ENCODE data around the gene SBF1.

Gene SBF1

DNA sequence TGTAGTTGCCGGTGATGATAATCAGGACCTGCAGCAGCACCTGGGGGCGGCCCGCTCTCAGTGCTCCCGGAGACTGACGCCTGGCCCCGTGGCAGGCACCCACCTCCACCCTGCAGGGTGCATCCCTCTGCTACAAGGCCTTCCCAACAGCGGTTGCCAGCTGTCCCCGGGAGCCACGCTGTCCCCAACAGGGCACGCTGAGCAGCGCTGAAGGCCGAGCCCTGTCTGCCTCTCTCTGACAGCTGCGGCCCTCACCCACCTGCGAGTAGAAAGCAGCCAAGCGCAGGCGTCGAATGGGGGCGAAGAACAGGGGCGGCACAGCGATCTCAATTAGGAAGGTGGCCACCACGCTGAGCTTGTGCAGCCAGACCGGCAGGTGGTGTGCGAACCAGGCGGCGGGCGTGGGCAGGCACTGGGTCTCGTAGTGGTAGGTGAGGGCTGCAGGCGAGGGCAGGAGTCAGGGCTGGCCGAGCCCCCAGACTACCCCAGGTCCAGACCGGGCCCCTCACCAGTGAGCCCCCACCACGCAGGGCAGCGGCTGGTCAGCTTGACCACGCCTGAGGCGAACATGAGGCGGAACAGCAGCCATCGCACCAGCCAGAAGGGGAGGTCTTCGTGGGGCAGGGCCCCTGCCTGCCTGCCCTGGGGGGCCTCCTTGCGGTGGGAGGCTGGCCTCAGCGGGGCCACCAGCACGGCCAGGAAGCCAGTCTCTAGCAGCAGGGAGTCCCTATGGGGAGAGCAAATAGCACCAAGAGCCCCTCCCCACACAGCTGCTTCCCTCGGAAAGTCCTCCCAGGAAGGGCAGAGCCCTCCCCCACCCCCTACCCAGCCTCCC is 31.2 kb upstream of the SBF1 start:
- no peak for DNase-seq

DNA sequence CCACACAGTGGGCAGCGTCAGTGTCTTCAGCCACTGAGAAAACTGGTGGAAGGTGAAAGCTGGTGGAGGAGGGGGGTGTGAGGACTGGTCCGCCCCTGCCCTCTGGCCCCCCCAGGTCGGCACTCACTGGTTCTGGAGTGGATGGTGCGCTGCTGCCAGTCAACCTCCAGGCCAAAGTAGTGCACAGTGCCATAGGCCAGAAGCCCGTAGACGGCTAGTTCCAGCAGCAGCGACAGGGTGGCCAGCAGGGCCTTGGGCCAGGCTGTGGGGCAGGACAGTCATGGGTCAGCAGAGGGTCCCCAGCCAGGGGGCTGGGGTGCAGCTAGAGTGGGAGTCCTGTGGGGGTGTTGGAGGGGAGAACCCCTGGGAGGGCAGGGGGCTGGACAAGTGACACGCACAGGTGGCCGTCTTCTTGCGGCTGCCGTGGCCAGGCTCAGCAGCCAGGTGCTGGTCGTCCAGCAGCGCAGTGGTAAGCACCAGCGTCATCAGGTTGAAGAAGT is 30.5 kb upstream of the SBF1 start:
- no peak for DNase-seq

DNA sequence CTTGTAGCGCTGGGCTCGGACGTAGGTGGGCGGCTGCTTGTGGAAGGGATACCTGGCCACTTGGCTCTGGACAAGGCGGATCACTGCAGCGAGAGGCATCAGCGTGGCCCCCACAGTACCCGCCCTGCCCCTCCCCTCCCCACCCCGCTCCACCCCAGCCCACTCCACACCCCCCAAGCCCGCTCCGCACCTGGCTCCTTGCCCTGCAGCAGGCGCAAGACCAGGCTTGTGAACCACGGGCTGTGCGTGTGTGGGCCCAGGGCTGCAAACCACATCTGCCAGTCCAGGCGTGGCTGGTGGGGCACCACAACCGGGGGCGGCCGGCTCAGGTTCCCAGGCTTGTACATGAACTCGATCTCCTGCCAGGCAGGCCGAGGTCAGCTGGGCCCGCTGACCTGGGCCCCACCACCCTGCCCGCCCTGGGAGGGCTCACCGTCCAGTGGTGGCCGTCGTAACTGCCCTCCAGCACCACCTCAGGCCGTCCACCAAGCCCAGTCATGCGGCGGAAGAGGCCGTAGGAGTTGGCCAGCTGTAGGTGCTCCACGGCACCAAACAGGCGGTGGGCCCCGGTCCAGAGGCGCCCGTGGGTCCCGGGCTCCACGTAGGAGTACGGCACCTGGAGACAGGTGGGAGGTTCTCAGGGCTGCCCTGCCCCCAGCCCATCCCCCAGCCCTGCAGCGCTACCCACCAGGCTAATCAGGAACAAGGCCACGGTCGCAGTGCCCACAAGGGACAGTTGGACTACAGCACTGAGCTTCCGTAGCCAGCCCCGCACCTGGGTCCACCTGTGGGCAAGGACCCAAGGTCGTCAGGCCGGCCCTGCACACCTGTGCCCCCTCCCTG is 29.8 kb upstream of the SBF1 start:
- DNase-seq, result no peak

DNA sequence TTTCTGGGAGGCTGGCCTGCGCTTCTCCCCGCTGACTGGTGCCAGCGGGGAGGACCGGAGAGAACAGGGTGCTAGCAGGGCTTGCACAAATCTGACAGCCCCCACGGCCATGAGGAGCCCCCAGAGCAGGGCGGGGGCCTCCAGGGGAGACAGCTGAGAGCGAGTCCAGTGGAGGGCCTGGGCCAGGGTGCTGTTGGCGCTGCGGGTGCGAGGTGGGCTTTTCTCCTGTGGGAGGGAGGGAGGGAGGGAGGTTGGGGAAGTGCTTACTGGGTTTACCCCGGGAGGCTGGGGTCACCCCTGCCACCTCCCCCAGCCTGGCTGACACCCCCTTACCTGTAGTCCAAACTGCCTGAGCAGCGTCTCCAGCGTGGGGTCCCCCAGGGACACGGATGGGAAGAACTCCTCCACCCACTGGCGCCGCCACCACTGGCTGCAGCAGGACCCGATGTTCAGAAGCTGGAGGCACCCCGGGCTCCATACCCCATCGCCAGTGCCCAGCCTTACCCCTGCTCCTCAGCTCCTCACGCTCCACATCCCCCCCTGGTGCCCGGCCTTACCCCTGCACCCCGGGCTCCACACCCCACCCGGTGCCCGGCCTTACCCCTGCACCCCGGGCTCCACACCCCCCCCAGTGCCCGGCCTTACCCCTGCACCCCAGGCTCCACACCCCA is 28.8 kb upstream of the SBF1 start:
- peak; percentile 56 for DNase-seq

DNA sequence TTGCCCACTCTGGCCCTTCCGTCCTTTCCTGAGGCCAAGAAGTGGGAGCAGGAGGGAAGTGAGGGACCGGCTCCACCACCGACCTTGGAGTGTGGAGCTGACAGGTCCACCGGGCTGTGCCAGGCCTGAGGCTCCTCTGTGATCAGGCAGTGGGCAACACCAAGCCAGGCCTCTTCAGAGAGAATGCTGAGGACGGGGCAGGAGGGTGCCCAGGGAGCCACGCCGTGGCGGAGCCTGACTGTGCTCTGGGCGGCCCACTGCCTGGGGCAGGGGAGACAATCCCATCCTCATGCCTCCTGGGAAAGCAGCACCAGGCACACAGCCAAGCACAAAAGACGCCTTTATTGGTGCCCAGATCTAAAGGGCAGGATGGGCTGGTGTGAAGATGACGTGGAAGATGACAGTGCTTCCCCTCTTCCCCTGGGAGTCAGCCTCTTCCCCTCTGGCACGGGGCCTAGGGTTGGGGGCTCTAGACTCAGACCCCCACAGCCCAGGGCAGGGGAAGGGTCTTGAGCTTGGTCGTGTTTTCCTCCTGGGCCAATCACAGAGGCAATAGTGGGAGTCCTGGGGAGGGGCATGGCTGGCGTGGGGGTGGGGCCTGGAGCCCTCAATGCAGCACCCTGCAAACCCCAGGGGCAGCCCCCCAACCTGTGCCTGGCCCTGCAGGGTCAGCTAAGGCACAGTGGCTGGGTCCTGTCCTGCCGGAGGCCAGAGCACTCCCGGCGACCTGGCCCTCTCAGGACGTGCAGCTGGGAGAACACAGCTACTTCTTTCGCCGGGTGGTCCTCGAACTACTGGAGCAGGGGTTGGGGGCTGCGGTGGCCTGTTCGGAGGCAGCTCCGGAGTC is 28.0 kb upstream of the SBF1 start:
- DNase-seq, result no peak

DNA sequence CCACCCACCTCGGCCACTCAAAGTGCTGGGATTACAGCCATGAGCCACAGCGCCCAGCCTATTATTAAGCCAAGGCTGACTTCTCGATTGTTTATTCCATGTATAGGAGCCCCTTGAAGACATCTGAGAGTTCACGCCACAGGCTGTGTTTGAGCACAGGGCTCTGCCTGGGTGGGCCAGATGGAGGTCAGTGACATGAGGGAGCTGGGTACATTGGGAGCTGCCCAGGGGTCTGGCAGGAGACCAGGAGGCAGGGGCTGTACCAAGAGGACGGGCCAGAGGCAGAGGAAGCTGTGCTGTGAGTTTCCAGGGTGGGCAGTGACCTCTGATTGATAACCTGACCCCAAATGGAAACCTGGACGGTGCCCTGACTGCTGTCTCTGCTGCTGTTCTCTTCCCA is 27.3 kb upstream of the SBF1 start:
- DNase-seq, result no peak

DNA sequence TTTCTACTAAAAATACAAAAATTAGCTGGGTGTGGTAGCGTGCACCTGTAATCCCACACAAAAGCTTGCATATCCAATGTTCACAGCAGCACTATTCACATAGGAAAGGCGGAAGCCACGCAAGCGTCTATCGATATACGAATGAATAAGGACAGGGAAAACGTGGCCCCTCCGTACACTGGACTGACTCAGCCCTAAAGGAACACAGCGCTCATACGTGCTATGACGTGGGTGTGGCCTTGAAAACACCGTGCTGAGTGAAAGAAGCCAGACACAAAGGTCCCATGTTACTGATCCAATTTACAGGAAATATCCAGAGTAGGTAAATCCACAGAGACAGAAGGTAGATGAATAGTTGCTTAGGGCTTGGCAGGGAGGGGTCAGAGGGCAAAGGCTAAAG is 25.6 kb upstream of the SBF1 start:
- DNase-seq, result no peak

DNA sequence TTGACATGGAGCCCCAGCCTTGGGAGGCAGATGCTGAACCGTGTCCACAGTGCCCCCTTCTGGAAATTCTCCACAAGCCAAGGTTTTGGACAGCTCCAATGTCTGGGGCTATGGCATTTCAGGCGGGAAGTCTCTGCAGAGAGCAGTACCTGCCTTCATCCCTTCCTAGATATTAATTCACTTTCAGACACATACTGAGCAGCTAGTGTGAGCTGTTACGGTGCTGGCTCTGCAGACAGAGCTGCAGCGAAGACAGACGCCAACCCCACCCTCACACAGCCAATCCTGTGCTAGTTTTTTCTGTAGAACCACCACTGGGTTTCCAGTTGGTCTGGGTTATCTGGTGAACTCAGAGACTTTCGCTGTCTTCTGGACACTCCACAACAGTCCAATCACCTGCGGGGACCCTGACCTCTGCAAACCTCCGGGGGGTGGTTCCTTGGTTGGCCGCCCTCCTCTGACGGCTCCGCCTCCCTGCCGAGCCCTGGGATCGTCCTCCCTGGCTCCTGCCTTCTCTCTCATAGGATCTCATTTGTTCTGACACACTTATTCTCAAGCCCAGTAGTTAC is 23.6 kb upstream of the SBF1 start:
- peak; percentile 80 for DNase-seq

DNA sequence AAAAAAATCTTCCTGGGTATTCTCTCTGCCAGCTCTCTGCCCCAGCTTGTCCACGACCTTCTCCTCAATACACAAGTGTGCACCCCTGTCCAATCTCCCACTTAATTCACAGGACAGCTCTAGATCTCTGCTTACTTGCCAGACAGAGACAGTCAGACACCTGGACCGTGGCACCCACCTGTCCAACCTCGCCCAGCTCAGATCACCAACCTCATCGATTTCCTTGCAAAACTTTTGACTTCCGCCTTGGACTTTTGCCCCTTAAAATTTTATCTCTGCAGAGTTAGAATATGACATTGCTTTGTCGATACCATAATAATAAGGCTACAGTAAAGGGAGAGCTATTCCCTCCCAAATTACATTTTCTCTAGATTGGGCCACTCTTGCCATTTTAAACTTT is 22.3 kb upstream of the SBF1 start:
- no peak for DNase-seq

DNA sequence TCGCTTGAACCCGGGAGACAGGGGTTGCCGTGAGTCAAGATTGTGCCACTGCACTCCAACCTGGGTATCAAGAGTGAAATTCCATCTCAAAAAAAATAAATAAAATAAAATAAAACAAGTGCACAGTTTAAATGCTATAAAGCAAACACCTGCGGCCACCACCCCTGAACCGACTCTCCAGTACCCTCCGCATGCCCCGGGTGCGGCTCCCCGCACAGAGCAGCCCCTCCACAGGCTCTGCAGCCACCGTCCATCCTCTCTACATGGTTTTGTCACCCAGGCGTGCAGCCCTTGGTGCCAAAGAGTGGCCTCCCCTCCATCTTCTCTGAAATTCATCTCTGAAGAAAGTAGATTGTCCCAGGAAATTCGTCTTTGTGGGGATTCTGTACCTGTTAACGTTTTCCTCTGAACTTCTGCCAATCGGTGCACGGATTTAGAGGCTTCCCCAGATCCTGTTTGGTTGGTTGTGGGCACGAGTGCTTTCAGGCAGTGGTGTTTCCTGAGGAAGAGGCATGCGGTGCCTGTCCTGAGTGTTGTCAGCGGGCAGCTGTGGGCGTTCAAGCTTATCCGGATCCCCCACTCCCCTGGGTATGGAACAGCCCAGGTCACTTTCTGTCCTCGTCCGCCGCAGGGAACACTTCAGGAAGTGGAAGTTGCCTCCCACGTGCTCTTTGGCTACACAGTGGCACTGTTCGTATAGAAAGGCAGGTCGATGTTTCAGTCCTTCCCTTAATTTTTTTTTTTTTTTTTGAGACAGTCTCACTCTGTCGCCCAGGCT is 15.9 kb upstream of the SBF1 start:
- no peak for DNase-seq

DNA sequence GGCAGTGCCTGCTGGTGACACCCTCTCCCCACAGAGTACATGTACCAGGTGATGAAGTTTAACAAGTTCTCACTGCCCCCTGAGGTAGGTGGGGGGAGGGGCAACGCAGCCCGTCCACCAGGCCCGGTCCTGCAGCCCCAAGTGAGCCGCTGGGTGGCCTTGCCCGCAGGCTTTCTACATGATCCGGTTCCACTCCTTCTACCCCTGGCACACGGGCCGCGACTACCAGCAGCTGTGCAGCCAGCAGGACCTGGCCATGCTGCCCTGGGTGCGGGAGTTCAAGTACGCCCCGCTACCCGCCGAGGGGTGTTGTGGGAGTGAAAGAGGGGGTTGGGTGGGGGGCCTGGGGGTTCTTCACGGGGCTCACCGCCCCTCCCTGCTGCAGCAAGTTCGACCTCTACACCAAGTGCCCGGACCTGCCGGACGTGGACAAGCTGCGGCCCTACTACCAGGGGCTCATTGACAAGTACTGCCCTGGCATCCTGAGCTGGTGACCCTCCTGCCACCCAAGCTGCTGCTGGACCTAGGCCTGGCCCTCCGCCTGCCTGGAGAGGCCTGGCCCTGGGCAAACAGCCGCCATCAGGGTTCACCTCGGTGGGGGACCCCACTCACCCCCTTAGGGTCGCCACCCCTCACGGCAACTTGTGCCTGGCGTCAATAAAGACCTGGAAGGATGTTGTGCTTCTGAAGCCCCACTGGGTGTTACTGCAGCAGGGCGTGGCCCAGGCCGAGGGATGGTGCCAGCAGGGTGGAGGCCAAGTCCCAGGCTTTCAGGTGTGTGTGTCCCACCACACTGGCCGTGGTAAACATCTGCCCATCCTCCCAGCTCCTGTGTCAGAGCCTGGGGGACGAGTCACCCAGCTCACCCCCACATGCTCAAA is 14.8 kb upstream of the SBF1 start:
- DNase-seq, result no peak

DNA sequence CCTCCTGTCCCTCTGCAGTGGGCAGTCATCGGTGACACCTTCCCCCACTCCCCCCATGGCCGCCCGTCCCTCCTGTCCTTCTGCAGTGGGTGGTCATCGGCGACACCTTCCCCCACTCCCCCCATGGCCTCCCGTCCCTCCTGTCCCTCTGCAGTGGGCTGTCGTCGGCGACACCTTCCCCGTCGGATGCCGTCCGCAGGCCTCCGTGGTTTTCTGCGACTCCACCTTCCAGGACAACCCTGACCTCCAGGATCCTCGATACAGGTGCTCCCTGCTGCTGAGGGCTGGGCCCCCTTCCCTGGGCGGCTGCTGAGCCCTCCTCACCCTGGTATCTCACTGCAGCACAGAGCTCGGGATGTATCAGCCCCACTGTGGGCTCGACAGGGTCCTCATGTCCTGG is 14.1 kb upstream of the SBF1 start:
- no peak for DNase-seq

DNA sequence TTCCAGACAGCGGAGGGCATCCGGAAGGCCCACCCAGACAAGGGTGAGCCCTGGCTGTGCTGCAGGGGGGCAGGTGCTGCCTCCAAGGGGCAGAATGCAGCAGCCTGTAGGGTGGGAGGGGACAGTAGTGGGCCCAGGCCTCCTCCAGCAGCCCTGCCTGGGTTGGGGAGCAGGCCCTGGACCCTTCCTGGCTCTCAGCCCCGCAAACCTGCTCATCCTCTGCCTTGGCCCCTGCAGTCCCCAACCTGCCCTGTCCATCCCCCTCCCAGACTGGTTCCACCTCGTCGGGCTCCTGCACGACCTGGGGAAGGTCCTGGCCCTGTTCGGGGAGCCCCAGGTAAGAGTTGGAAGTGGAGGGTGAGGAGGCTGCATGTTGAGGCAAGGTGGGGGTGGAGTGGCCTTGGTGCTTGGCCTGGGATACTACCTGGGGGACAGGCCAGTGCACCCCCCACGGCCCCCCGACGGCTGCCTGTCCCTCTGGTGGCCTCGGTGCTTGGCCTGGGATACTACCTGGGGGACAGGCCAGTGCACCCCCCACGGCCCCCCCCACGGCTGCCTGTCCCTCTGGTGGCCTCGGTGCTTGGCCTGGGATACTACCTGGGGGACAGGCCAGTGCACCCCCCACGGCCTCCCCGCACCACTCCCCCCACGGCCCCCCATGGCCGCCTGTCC is 13.3 kb upstream of the SBF1 start:
- DNase-seq, result no peak

DNA sequence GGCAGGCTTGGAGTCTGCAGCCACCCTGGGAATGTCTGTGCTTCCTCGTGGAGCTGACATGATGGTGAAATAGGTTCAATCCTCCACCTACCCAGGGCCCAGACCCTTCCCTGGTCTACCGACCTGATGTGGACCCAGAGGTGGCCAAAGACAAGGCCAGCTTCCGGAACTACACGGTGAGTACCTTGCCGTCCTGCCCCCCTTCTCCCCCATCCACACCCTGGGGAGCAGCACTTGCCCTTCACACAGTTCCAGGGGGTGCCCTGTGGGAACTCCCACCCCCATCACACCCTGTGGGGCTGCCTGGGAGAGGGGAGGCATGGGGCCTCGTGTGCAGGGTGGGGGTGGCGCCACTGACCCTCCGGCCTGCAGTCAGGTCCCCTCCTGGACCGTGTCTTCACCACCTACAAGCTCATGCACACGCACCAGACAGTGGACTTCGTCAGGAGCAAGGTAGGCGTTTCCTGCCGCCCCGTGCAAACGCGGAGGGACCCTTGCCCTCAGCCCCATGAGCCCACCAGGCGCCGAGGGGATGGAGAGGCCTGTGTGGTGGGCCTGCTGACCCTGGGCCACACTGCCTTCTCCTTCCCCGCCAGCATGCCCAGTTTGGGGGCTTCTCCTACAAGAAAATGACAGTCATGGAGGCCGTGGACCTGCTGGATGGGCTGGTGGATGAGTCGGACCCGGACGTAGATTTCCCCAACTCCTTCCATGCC is 12.6 kb upstream of the SBF1 start:
- DNase-seq, result no peak

DNA sequence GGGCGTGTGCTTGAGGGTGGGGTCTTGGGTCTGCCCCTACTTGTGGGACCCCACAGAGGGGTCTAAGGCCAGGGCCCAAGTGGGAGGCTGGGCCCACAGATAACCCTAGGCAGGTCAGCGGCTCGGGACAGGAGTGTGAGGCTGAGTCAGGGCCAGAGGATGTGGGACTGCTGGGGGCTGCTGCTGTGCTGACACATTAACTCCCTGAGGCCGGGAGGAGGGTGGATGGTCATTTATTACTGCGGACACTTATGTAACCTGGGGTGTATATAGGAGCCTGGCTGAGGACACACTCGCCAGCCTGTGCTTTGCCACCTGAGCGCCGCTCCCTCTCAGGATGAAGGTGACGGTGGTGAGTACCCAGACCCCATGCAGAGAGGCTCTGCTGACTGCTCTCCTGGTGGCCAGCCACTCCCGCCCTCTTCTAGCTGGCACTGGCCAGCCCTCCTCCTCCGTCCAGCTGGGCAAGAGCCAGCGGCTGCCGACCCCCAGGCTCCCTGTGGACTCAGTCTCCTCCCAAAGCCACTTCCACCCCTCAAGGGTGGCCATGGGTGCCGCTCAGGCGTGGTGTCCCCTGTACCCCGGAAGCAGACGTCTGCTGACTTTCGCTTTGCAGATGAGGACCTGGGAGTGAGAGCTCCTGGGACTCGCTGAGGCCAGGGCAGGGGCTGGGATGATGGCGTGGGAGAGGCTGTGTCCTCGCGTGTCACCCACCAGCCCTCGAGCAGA is 11.9 kb upstream of the SBF1 start, which contains the start of gene MIOX:
Gene MIOX (plus strand): TSS at position 299 of the 729 bp plus-strand sequence. CDS start 39 bp downstream, at position 338.
- no peak for DNase-seq

DNA sequence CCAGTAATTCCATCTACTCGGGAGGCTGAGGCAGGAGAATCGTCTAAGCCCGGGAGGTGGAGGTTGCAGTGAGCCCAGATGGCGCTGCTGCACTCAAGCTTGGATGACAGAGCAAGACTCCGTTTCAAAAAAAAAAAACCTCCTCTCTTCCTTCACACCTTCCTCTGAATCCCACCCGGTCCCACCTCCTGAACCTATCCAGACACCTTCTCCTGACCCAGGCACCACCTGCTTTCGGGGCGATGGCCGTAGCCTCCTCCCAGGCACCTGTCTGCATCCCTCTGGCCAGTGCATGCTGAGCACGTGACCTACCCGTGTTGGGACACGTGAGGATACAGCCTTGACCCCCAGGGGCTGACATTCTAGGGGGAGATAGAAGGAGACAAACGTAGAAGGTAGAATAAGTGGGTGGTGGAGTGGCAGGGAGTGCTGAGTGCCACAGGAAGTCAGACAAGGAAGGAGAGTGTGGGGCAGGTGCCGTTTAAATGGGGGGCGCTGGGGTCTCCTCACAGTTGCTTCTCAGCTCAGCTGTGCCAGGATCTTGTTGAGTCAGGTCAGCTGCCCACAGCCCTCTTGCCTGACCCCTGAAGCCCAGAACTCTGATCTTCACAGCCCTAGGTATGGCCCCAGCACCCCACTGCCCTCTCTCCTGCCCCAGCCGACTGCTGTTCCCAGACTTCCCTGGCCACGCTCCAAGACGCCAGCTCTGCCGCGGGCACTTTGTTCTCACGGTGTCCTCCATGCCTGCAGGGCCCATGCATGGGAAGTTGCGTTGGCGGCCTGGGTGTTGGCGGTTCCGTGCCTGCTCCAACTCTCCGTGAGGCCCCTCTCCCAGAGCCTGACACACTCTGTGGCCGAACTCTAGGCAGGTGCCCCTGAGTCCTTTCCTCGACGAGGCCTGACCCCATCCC is 10.6 kb upstream of the SBF1 start:
- DNase-seq, result no peak
